Tongue (tissue), 2 donors: ENCODE measurements around the gene BAZ1B. TPM values are rescaled to one million over a fixed set of nuclear protein-coding genes. Genes with fewer than 3 reads are reported as not detected.
"Not testable (repeated sequence)": the region's sequence is repeated elsewhere in the genome, so short reads cannot be mapped to it uniquely, and the experiment has no call there.

Experiments
- DNase-seq: peaks from one replicate; pipeline ENCODE4 v3.0.0-alpha.2; 2015
- total RNA-seq: library from RNA; depleted of rRNA; stranded (reverse); fragments of >200 nt; gene quantifications from one replicate; pipeline ENCODE4 v1.2.3, GENCODE V29; 2014

BAZ1B gene
- total RNA-seq, 1 donor from 2014 or later: 59.1 TPM

DNA sequence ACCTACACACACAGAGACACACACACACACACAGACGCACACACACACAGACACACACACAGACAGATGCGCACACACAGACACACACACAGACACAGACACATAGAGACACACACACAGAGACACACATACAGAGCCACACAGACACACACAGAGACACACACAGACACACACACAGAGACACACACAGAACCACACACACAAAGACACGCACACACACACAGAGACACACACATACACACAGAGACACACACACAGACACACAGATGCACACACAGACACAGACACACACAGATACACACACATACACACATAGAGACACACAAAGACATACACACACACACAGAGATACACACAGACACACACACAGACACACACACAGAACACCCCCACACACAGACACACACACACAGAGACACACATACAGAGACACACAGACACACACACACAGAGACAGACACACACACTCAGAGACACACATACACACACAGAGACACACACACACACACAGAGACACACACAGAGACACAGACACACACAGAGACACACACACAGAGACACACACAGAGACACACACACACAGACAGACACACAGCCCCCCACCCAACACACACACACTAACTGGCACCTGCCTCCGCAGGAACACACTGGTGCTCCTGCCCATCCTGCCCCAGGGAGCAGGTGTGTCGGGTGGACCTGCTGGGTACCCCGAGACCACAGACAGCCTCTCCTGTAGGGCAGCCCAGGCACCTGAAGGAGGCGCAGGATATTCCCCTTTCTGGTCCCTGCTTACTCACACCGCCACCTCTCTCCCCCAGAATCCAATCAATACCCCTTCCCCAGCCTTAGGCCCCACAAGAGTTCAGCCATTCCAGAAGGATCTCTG is 93.9 kb downstream of the BAZ1B start:
- no peak for DNase-seq

DNA sequence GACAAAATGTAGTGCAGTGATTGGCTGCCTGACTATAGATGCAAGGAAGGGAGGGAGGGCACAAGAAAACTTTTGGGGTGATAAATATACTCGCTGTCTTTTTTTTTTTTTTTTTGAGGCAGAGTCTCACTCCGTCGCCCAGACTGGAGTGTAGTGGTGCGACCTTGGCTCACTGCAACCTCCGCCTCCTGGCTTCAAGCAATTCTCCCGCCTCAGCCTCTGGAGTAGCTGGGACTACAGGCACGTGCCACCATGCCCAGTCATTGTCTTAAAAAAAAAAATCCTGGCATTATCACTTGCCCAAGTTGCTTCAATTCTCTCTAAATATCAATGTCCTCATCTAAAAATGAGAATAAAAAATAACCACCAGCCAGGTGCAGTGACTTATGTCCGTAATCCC is 96.1 kb downstream of the BAZ1B start:
- DNase-seq: no peak

DNA sequence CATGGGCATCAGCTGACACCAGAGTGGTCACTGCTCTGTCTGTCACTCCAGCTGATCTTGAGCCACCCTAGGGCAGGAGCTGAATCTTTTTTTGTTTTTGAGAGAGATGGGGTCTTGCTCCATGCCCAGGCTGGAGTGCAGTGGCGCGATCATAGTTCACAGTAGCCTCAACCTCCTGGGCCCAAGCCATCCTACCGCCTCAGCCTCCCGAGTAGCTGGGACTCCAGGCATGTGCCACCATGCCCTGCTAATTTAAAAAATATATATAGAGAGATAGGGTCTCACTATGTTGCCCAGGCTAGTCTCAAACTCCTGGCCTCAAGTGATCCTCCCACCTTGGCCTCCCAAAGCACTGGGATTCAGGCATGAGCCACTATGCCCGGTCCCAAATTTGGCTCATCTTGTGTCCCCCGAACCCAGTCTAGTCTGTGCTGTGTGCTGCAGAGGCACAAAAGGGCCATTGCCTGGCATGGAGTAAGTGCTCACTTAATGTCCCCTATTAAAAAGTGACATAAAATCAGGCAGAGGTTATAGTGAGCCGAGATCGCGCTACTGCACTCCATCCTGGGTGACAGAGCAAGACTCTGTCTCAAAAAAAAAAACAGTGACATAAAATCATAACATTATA is 96.6 kb downstream of the BAZ1B start:
- DNase-seq: no peak

DNA sequence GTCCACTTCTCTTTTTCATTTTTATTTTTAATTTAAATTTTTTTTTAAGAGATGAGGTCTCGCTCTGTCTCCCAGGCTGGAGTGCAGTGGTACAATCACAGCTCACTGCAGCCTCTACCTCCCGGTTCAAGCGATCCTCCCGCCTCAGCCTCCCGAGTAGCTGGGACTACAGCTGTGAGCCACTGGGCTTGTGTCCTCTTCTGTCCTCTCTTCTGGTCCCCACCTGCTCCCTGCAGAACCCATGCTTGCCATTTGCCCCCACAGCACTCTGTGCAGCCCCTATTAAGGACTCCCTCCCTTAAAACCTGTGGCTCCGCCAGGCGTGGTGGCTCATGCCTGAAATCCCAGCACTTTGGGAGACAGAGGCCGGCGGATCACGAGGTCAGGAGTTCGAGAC is 97.6 kb downstream of the BAZ1B start:
- no peak for DNase-seq

DNA sequence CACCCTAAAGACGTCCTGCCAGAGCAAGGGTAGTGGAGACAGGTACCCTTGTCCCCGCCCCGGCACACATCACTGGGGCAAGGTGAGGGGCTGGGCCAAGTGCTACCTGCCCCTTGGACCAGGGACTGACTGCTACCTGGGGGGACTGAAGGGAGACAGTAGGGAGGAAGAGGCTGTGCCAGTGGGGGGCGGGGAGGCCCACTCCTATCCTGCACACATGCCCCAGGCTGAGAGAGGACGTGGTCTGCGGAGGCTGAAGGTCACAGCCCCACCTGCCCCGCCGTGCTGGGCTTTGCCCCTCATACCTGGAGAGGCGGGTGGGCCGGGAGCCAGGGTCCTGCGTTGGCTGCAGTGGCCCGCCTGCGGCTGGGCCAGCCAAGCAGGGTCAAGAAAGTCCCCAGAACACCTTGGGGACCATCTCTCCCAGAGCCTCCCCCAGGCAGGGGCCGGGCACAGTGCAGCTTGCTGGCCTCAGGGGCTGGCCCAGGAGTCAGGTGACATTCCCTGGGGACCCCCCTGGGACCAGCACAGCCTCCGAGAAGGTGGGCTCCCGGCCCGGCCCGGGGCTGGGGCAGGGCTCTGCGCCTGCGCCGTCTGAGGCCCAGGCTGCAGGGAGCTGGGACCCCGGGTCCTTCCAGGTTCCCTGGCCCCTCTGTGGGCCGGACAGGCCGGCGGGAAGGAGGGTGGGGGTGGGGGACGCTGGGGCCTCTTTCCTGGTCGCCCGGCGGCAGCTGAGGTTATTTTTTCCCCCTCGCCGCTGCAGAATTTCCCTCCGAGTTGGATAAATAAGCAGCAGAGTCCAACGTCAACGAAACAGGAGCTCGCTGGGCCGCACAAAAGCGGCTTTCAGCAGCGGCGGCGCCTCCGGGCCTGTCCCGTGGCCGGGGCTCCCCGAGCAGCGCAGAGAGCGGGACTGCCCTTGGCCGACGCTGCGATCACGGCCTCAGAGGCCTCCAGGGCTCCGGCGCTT is 98.3 kb downstream of the BAZ1B start:
- DNase-seq: peak; percentile 75

DNA sequence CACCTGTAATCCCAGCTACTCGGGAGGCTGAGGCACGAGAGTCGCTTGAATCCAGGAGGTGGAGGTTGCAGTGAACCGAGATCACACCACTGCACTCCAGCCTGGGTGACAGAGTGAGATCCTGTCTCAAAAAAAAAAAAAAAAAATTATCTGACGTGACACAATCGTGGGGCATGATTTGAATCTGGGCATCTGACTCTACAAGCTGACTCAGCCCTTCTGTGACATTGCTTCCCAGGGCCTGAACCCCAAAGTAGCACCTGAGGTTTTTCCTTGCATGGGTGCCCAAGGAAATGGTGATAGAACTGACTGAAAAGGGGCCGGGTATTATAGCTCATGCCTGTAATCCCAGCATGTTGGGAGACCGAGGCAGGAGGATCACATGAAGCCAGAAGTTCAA is 101.5 kb downstream of the BAZ1B start:
- not testable (repeated sequence) for DNase-seq

DNA sequence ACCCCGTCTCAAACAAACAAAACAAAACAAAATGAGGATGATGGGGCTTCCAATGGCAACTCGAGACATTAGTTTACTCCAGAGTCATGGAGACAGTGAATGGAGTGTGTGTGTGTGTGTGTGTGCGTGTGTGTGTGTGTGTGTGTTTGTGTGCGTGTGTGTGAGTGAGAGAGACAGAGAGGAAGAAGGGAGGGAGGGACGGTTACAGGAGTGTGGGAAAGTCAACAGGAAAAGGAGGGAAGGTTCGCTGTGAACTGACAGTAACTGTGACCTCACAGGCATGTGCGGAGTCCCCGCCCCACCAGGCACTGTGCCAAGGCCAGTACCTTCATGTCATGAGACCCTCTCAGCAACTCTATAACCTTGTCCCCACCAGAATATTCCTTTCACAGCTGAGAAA is 102.1 kb downstream of the BAZ1B start:
- DNase-seq: peak; percentile 64

DNA sequence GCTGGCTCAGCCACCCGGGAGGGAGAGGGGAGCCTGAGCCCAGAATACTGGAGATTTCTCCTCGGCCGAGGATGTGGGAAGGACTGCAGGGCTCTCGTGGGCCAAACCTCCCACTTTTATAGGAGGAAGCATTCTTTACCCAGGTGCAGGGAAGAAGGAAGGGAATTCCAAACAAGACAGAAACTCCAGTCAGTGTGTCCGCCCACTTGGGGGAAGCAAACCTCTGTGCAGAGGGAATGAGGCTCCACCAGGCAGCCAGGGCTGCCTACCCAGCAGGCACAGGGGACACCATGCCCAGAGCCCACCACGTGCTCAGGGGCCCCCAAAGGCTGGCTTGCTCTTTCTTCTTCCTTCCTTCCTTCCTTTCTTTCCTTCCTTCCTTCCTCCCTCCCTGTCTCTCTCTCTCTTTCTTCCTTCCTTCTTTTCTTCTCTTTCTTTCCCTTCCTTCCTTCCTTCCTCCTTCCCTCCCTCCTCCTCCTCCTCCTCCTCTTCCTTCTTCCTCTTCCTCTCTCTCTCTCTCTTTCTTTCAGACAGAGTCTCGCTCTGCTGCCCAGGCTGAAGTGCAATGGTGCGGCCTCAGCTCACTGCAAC is 103.9 kb downstream of the BAZ1B start:
- DNase-seq: no peak

DNA sequence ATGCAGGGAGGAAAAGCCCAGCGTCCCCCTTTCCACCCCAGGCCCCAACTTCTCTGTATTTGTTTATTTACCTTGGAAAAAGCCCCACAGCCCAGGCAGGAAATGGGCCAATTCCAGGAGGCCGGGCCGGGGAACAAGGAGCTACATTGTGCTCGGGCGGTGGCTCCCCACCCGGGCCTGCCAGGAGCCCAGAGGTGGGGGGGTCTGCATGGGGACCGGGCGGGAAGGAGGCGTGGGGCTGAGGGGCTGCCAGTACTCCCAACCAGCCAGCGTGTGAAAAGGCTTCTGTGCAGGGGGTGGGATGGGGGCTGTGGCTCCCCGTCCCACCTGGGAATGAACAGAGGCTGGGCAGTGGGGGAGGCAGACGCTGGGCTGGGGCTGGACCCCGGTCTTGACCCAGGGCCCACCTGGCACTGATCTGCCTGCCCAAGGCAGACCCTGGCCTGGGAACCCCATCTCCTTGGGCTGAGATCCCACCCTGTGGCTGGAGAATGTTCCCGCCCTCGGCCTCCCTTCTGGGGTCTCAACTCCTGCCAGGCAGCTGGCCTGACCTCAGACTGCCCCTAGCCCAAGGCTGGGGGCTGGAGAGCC is 111.5 kb downstream of the BAZ1B start:
- DNase-seq: peak; percentile 85

DNA sequence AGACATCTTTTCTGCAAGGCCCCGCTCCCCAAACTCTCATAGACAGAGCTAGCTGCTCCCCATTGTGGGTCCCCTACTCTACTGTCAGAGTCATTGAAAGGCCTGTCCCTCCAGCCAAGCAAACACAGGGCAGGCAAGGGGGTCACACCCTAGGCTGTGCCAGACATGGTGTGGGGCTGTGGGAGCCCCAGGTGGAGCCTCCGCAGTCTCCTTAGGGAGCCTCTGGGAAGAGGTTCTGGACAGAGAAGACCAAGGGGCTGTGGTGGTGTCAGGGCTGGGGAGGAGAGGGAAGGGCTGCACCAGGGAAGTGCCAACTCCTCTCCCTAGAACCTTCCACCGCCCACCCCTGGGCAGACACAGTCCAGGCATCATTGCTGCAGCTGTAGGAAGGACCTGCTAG is 117.2 kb downstream of the BAZ1B start:
- not testable (repeated sequence) for DNase-seq

DNA sequence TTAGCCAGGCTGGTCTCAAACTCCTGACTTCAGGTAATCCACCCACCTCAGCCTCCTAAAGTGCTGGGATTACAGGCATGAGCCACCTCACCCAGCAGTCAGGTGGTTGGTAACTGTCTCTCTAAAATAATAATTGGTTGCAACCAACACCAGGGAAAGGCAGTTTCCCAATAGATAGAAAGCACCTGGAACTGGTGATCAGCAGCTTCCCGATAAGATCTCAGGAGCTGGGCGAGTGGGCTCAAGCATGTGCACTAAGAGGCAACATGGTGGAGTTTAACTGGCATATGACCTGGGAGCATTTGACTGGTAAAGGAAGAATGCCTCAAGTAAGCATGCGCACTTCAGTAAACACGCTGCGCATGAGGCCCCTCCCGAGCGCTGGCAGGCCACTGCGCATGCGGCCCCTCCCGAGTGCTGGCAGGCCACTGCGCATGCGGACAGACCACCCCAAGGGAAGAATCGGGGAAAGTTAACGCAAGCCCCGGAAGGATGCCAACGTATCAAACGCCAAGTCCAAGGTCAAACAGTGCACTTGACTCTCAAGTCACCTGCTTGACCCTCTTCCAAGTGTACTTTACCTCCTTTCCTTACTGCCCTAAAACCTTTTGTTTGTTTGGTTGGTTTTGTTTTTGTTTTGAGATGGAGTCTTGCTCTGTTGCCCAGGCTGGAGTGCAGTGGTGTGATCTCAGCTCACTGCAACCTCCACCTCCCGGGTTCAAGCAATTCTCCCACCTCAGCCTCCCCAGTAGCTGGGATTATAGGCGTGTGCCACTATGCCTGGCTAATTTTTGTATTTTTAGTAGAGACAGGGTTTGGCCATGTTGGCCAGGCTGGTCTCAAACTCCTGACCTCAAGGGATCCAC is 122.7 kb downstream of the BAZ1B start:
- peak; percentile 89 for DNase-seq

DNA sequence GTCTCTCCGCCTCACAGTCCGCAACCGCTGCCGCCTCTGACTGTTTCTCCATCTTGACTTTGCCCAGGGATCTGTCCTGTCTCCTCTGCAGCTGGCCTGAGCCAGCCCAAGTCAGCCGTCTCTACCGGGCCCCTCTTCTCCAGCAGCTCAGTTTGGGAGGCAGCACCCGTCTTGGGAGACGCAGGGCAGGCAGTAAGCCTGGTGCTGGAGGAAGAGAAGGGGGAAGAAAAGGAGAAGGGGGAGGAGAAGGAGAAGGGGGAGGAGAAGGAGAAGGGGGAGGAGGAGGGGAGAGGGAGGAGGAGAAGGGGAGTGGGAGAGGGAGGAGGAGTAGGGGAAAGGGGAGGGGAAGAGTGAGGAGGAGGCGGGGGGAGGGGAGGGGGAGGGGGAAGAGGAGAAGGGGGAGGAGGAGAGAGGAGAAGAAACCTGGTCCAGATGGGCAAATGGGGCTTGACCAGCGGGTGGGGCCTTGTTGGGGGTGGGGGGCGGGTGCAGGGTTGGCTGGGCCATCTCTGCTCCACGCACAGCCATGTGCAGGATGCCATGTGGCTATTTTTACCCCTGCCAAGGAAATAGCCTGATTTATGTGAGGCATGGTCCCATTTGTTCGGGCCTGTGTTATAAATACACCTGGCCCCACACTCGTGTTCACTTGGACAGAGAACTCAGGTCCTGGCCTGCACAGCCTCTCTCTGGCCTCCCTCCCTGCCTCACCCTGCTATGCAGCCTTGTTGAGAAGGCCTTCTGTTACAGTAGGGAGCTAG is 124.4 kb downstream of the BAZ1B start:
- DNase-seq: peak; percentile 81

DNA sequence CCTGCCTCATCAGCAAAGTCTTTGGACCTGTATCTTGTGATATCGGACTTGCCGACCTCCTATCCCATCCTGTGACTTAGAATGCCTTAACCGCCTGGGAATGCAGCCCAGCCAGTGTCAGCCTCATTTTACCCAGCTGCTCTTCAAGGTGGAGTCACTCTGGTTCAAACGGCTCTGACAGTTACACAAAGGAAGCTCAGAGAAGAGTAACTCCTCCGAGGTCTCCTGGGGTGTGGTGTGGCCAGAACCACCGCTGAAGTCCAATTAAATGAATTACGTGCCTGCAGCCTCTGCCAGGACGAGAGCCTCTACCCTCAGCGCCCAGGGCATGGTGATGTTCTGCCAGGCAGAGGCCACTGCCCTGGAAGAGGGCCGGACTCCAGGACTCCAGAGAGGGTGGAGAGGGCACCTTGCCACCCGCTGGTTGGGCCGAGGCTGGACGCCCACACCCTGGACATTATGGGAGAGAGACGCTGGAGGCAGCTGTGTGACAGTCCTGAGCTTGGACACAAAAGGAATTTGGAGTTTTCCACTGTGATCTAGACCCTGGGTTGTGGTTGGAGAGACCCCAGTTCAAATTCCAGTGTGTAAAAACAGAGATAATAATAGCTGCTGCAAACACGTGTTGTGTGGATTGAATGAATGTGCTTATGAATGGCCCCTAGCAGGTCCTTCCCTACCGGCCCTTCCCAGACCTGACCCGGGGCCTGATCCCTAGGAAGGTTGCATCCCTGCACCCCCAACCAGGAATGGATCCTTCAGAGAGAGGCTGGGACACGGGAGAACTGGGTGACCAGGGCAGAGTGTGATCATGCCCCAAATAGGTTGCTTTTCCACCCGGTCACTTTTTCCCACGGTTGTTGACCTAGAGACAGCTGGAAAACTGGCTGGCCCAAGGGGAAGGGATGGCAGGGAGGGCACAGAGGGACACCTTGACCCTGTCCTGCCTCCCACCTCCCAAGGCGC is 126.3 kb downstream of the BAZ1B start:
- no peak for DNase-seq

DNA sequence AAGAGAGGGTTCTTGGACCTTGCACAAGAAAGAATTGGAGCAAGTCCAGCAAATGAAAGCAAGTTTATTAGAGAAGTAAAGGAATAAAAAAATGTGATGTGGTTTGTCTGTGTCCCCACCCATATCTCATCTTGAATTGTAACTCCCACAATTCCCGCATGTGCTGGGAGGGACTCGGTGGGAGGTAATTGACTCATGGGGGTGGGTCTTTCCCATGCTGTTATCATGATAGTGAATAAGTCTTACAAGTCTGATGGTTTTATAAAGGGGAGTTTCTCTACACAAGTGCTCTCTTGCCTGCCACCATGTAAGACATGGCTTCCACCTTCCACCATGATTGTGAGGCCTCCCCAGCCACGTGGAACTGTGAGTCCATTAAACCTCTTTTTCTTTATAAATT is 127.7 kb downstream of the BAZ1B start:
- DNase-seq: no peak

DNA sequence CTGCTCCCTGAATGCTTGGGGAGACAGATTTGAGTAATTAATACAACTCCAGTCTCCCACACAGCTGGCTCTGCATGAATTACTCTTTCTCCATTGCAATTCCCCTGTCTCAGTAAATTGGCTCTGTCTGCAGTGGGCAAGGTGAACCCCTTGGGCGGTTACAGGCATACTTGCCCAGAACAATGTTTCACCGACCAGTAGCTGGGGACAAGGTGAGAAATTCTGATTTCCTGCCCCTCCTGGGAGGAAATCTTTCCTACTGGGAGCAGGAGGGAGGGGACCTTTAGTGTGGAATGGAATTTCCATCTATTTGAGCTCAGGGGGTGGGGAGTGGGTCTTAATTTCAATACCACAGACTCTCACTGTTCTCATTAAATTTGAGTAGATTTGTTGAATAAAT is 130.7 kb downstream of the BAZ1B start:
- DNase-seq: no peak
